Activated naive CD8-positive, alpha-beta T cell treated with anti-CD3 and anti-CD28 coated beads, Interleukin-2, amount 10 ng/mL, durations not matched to agents 7 days and 5 days (primary cell): Measurements from ENCODE around the gene MAP3K13. TPM values are rescaled to one million over a fixed set of nuclear protein-coding genes. Genes with fewer than 3 reads are reported as not detected.

ENCODE experiments used
- ATAC-seq: fragments of 150-1000 bp; cut with Tn5 transposase; one replicate; pipeline ENCODE4 v1.10.0; 2021; ENCODE audit warnings: low read depth, moderate library complexity
- POLR2A ChIA-PET: fragments of 350-600 bp; sonication (Branson Sonifier 250); formaldehyde crosslinking; loops from one replicate; lab custom pipeline; 2021; ENCODE audit warnings: antibody characterized with exemption; lab: Charles Lee
- DNase-seq: peaks from one replicate; pipeline ENCODE4 v3.0.0; 2021
- H3K27ac Mint-ChIP-seq: one replicate; pipeline ENCODE4 v1.8.0; 2022; ENCODE audit warnings: mild to moderate bottlenecking, mixed read lengths
- H3K27me3 Mint-ChIP-seq: one replicate; pipeline ENCODE4 v1.8.0; 2022; ENCODE audit warnings: mild to moderate bottlenecking, moderate library complexity, mixed read lengths
- H3K36me3 Mint-ChIP-seq: one replicate; pipeline ENCODE4 v1.8.0; 2021; ENCODE audit warnings: mild to moderate bottlenecking, mixed read lengths
- H3K4me1 Mint-ChIP-seq: one replicate; pipeline ENCODE4 v1.8.0; 2021; ENCODE audit warnings: mixed read lengths
- H3K4me3 Mint-ChIP-seq: one replicate; pipeline ENCODE4 v1.8.0; 2022; ENCODE audit warnings: mild to moderate bottlenecking, moderate library complexity, mixed read lengths
- H3K9me3 Mint-ChIP-seq: one replicate; pipeline ENCODE4 v1.8.0; 2021; ENCODE audit warnings: mixed read lengths
- total RNA-seq, 2 experiments: library from RNA; stranded (reverse); gene quantifications; one replicate each; pipeline ENCODE4 v1.2.3, GENCODE V29; 2021

The MAP3K13 gene
- total RNA-seq = 10 to 100 TPM; 11.4 to 12.5 TPM

- ATAC-seq (peak; percentile 95), DNase-seq (no peak)
- peak within 1 kb of the TSS; percentile 85 for H3K4me3 Mint-ChIP-seq
- no peaks in the 10 kb centered on the region for H3K36me3 Mint-ChIP-seq
- H3K27me3 Mint-ChIP-seq = peaks cover 60% of the 10 kb centered on the region
- no peaks in the 10 kb centered on the region for H3K9me3 Mint-ChIP-seq
- H3K27ac Mint-ChIP-seq = no peak within 1 kb of the TSS
- POLR2A ChIA-PET = no interaction called here
- H3K4me1 Mint-ChIP-seq = peaks cover 10% of the 10 kb centered on the region
These were observed at the start of gene MAP3K13 for GRCh38 chr3:185362850-185363661. TSS of gene MAP3K13 (plus strand) at chr3:185363136. CDS start at chr3:185428582, 65,446 bp downstream.

GRCh38 chr3:185313693-185314246 lies 49.2 kb upstream of the MAP3K13 start:
- no peak for ATAC-seq
- POLR2A ChIA-PET = no interaction called here
- Mint-ChIP-seq H3K27me3 (peaks cover 10% of the 10 kb centered on the region), H3K4me3 (no peak overlapping the region), H3K9me3 (peaks cover 9% of the 10 kb centered on the region), H3K27ac (no peak overlapping the region), H3K36me3 (peaks cover 8% of the 10 kb centered on the region), H3K4me1 (peaks cover 2% of the 10 kb centered on the region)
- no peak for DNase-seq

- H3K4me1 Mint-ChIP-seq = peaks cover 2% of the 10 kb centered on the region
- no peak for ATAC-seq
- no peak overlapping the region for H3K4me3 Mint-ChIP-seq
- DNase-seq = no peak
- POLR2A ChIA-PET = no interaction called here
- H3K36me3 Mint-ChIP-seq = no peaks in the 10 kb centered on the region
- H3K27me3 Mint-ChIP-seq = peaks cover 11% of the 10 kb centered on the region
- no peaks in the 10 kb centered on the region for H3K9me3 Mint-ChIP-seq
- H3K27ac Mint-ChIP-seq = no peak overlapping the region
These were observed 46.1 kb upstream of the MAP3K13 start for GRCh38 chr3:185316740-185317412.

- Mint-ChIP-seq H3K9me3 (no peaks in the 10 kb centered on the region), H3K27me3 (peaks cover 11% of the 10 kb centered on the region), H3K36me3 (no peaks in the 10 kb centered on the region), H3K4me1 (peaks cover 6% of the 10 kb centered on the region), H3K4me3 (no peak overlapping the region), H3K27ac (no peak overlapping the region)
- DNase-seq = no peak
- POLR2A ChIA-PET = no interaction called here
- no peak for ATAC-seq
These were observed 45.3 kb upstream of the MAP3K13 start for GRCh38 chr3:185317674-185318073.

- ATAC-seq = no peak
- Mint-ChIP-seq H3K4me1 (peaks cover 6% of the 10 kb centered on the region), H3K4me3 (no peak overlapping the region)
These were observed 44.8 kb upstream of the MAP3K13 start for GRCh38 chr3:185318141-185318540.

GRCh38 chr3:185319801-185320200 lies 43.1 kb upstream of the MAP3K13 start:
- Mint-ChIP-seq H3K4me3 (no peak overlapping the region), H3K4me1 (peaks cover 6% of the 10 kb centered on the region), H3K9me3 (no peaks in the 10 kb centered on the region), H3K27me3 (peaks cover 11% of the 10 kb centered on the region), H3K36me3 (no peaks in the 10 kb centered on the region), H3K27ac (no peak overlapping the region)
- POLR2A ChIA-PET = no interaction called here
- ATAC-seq (no peak), DNase-seq (no peak)

More at GRCh38 chr3:185318141-185318540, 44.8 kb upstream of the MAP3K13 start:
- H3K27me3 Mint-ChIP-seq = peaks cover 11% of the 10 kb centered on the region
- DNase-seq = no peak
- POLR2A ChIA-PET = no interaction called here
- H3K36me3 Mint-ChIP-seq = no peaks in the 10 kb centered on the region
- no peak overlapping the region for H3K27ac Mint-ChIP-seq
- no peaks in the 10 kb centered on the region for H3K9me3 Mint-ChIP-seq

- no peak overlapping the region for H3K4me3 Mint-ChIP-seq
- H3K9me3 Mint-ChIP-seq = no peaks in the 10 kb centered on the region
- H3K36me3 Mint-ChIP-seq = no peaks in the 10 kb centered on the region
- ATAC-seq (no peak), DNase-seq (no peak)
- peaks cover 6% of the 10 kb centered on the region for H3K4me1 Mint-ChIP-seq
- H3K27ac Mint-ChIP-seq = no peak overlapping the region
- POLR2A ChIA-PET = no interaction called here
- H3K27me3 Mint-ChIP-seq = peaks cover 11% of the 10 kb centered on the region
These were observed 42.0 kb upstream of the MAP3K13 start for GRCh38 chr3:185320949-185321348.

- DNase-seq (no peak), ATAC-seq (no peak)
- H3K27ac Mint-ChIP-seq = no peak overlapping the region
- H3K4me3 Mint-ChIP-seq = no peak overlapping the region
- POLR2A ChIA-PET = no interaction called here
- no peaks in the 10 kb centered on the region for H3K36me3 Mint-ChIP-seq
- H3K9me3 Mint-ChIP-seq = no peaks in the 10 kb centered on the region
- H3K4me1 Mint-ChIP-seq = peaks cover 4% of the 10 kb centered on the region
- peaks cover 8% of the 10 kb centered on the region for H3K27me3 Mint-ChIP-seq
These were observed 40.7 kb upstream of the MAP3K13 start for GRCh38 chr3:185322101-185322719.

- Mint-ChIP-seq H3K36me3 (no peaks in the 10 kb centered on the region), H3K27ac (no peak overlapping the region), H3K4me1 (peaks cover 4% of the 10 kb centered on the region), H3K9me3 (no peaks in the 10 kb centered on the region), H3K4me3 (no peak overlapping the region), H3K27me3 (peaks cover 5% of the 10 kb centered on the region)
- ATAC-seq (no peak), DNase-seq (no peak)
- POLR2A ChIA-PET = no interaction called here
These were observed 36.8 kb upstream of the MAP3K13 start for GRCh38 chr3:185325946-185326791.

- H3K9me3 Mint-ChIP-seq = no peaks in the 10 kb centered on the region
- no peak for ATAC-seq
- POLR2A ChIA-PET = no interaction called here
- no peak for DNase-seq
- H3K4me1 Mint-ChIP-seq = peaks cover 6% of the 10 kb centered on the region
- no peak overlapping the region for H3K27ac Mint-ChIP-seq
- H3K27me3 Mint-ChIP-seq = peaks cover 5% of the 10 kb centered on the region
- no peaks in the 10 kb centered on the region for H3K36me3 Mint-ChIP-seq
- H3K4me3 Mint-ChIP-seq = no peak overlapping the region
These were observed 35.9 kb upstream of the MAP3K13 start for GRCh38 chr3:185327062-185327461.

- no peak for DNase-seq
- peaks cover 10% of the 10 kb centered on the region for H3K4me1 Mint-ChIP-seq
- H3K27ac Mint-ChIP-seq = no peak overlapping the region
- H3K36me3 Mint-ChIP-seq = no peaks in the 10 kb centered on the region
- POLR2A ChIA-PET = no interaction called here
- no peak overlapping the region for H3K4me3 Mint-ChIP-seq
- no peak for ATAC-seq
- no peaks in the 10 kb centered on the region for H3K9me3 Mint-ChIP-seq
- H3K27me3 Mint-ChIP-seq = peaks cover 5% of the 10 kb centered on the region
These were observed 34.5 kb upstream of the MAP3K13 start for GRCh38 chr3:185328324-185329004.

- peaks cover 5% of the 10 kb centered on the region for H3K27me3 Mint-ChIP-seq
- peaks cover 10% of the 10 kb centered on the region for H3K4me1 Mint-ChIP-seq
- no peak overlapping the region for H3K4me3 Mint-ChIP-seq
- H3K36me3 Mint-ChIP-seq = no peaks in the 10 kb centered on the region
- H3K9me3 Mint-ChIP-seq = no peaks in the 10 kb centered on the region
- no peak overlapping the region for H3K27ac Mint-ChIP-seq
- DNase-seq (no peak), ATAC-seq (no peak)
- POLR2A ChIA-PET = no interaction called here
These were observed 32.7 kb upstream of the MAP3K13 start for GRCh38 chr3:185330238-185330637.
